ENCODE results near the gene PTPRC.

DNA sequence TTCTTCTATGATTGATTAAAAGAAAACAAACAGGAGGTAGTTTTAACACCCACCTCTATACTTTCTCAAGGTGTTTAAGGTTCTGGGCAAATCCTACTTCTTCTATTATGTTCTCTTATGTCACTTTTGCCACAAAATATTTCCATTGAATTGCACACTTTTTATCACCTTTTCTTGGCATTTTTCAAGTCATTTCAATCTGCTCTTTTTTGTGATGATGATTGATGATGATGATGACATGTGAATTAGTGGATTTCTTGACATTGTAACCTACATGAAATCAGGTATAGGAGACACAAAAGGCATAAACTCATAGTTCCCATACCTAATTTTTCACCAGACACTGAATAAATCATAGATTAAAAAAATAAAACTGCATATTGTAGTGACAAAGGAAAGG, 4.1 kb downstream of the PTPRC start:
- TF ChIP-seq, protein P1, sequence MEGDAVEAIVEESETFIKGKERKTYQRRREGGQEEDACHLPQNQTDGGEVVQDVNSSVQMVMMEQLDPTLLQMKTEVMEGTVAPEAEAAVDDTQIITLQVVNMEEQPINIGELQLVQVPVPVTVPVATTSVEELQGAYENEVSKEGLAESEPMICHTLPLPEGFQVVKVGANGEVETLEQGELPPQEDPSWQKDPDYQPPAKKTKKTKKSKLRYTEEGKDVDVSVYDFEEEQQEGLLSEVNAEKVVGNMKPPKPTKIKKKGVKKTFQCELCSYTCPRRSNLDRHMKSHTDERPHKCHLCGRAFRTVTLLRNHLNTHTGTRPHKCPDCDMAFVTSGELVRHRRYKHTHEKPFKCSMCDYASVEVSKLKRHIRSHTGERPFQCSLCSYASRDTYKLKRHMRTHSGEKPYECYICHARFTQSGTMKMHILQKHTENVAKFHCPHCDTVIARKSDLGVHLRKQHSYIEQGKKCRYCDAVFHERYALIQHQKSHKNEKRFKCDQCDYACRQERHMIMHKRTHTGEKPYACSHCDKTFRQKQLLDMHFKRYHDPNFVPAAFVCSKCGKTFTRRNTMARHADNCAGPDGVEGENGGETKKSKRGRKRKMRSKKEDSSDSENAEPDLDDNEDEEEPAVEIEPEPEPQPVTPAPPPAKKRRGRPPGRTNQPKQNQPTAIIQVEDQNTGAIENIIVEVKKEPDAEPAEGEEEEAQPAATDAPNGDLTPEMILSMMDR (conservative IDR thresholded peaks at IDR 0.05; ENCODE audit: low read depth, low read length), result no peak
- TF ChIP-seq EZH2 (IDR thresholded peaks at IDR 0.05; ENCODE audit: low read length, unreplicated experiment), result no peak
- TF ChIP-seq EZH2phosphoT487 (IDR thresholded peaks at IDR 0.05; ENCODE audit: borderline replicate concordance, low read length), result no peak
